HG03558 (cell line): ENCODE measurements around the gene VWA7.

Source experiments
- ATAC-seq: cut with Tn5 transposase; IDR thresholded peaks from one replicate; pipeline ENCODE4 v1.9.1; 2021; ENCODE audit warnings: moderate number of reproducible peaks; ENCODE audit not compliant: unreplicated experiment; ENCODE audit errors: extremely low read depth

VWA7 gene

GRCh38 chr6:31760790-31761189 is 16.3 kb downstream of the VWA7 start:
- no peak for ATAC-seq

- ATAC-seq: no peak
Measured at GRCh38 chr6:31758281-31758680, 18.8 kb downstream of the VWA7 start.

GRCh38 chr6:31752739-31753319 is 24.3 kb downstream of the VWA7 start:
- no peak for ATAC-seq

GRCh38 chr6:31750411-31751022 is 26.6 kb downstream of the VWA7 start:
- no peak for ATAC-seq

GRCh38 chr6:31749301-31750036 is 27.7 kb downstream of the VWA7 start:
- ATAC-seq: no peak

GRCh38 chr6:31744422-31744821 is 32.7 kb downstream of the VWA7 start:
- ATAC-seq: no peak

GRCh38 chr6:31742894-31743293 is 34.2 kb downstream of the VWA7 start:
- ATAC-seq: no peak

GRCh38 chr6:31741815-31742214 is 35.3 kb downstream of the VWA7 start:
- no peak for ATAC-seq

GRCh38 chr6:31740397-31741223 is 36.5 kb downstream of the VWA7 start:
- ATAC-seq: no peak

GRCh38 chr6:31739639-31740396 is 37.3 kb downstream of the VWA7 start, which contains the start of gene MSH5:
Gene MSH5 (plus strand): TSS chr6:31740005. CDS start chr6:31740467, 462 bp downstream.
- ATAC-seq: peak; percentile 50

- ATAC-seq: no peak
Measured at GRCh38 chr6:31737991-31738979, 38.8 kb downstream of the VWA7 start.

GRCh38 chr6:31737315-31737990 is 39.7 kb downstream of the VWA7 start:
- no peak for ATAC-seq

- no peak for ATAC-seq
Measured at GRCh38 chr6:31736768-31737314, 40.3 kb downstream of the VWA7 start.

GRCh38 chr6:31736021-31736767 is 40.9 kb downstream of the VWA7 start, which contains the start of gene CLIC1:
Gene CLIC1 (minus strand): TSS chr6:31736530. CDS start chr6:31736300, 230 bp downstream.
- ATAC-seq: no peak

- ATAC-seq: no peak
Measured at GRCh38 chr6:31734821-31735406, 42.2 kb downstream of the VWA7 start.

GRCh38 chr6:31734247-31734820 is 42.8 kb downstream of the VWA7 start:
- no peak for ATAC-seq
